ENCODE data around the gene C5orf63. TPM values are rescaled to one million over a fixed set of nuclear protein-coding genes. Genes with fewer than 3 reads are reported as not detected.

C5orf63 gene
- total and polyA plus RNA-seq, 3 experiments from 2014 or later, result 5.2 to 11.9 (median 10.0) TPM

DNA sequence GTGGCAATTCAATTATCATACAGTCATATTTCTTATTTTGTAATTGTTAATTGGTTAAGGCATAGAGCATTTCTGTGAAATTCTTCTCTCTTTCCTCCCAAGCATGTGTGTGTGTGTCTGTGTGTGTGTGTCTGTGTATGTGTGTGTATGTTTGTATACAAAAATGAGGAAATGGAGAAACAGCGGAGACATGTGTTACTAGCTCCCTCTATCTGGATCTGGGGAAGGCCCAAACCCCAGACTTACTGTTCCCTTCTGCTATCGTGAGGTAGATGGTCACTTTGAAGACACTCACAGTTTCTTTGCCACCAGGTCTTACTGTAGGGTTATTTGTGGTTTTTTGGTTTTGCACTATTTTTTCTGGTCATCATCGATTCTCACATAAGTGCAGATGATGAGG, 11.4 kb upstream of the C5orf63 start:
- no peak overlapping the region for H3K4me3 Mint-ChIP-seq
- ChIA-PET CTCF (no interaction called here), POLR2A (no interaction called here)
- H3K36me3 Mint-ChIP-seq, result peaks cover 0 to 6% (median 0%) of the 10 kb centered on the region in 3 donors
- Histone ChIP-seq H3K4me1 (ENCODE audit: insufficient read depth, low read length) (no peaks in the 10 kb centered on the region), H3K9me3 (ENCODE audit: low read length) (no peaks in the 10 kb centered on the region), H3K27ac (ENCODE audit: low read depth, low read length) (no peak overlapping the region), H3K27me3 (ENCODE audit: insufficient read depth, low read length, poor library complexity, severe bottlenecking) (no peaks in the 10 kb centered on the region), H3K36me3 (ENCODE audit: insufficient read depth, low read length) (no peaks in the 10 kb centered on the region), H3K4me3 (ENCODE audit: low read length) (no peak overlapping the region)
- H3K27ac Mint-ChIP-seq, result no peak overlapping the region
- H3K4me1 Mint-ChIP-seq, result peaks cover 0 to 3% (median 0%) of the 10 kb centered on the region in 3 donors
- H3K27me3 Mint-ChIP-seq, result peaks cover 8 to 13% of the 10 kb centered on the region in 2 donors
- no peak for DNase-seq
- H3K9me3 Mint-ChIP-seq, result peaks cover 0 to 2% (median 0%) of the 10 kb centered on the region in 5 donors

DNA sequence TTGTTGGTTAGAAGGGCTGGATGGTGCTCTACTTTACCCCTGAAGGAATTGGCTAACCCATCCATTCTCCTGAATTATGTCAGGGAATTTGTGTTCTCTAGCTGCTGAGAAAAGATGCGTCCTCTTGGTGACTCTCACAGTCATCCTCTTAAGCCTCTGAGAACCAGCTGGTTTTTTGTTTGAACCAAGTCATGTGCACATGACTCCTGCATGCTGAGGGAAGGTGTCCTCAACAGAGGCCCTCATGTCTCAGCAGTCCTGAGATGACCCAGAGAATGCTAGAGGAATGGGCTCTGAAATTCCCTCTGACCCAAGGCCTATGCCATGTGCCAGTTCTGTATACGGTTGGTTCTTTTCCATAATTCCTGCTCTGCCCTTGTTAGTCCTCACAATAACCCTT, 10.4 kb upstream of the C5orf63 start:
- peaks cover 8 to 13% of the 10 kb centered on the region in 2 donors for H3K27me3 Mint-ChIP-seq
- ChIA-PET CTCF (no interaction called here), POLR2A (no interaction called here)
- DNase-seq, result no peak
- peaks cover 0 to 2% (median 0%) of the 10 kb centered on the region in 5 donors for H3K9me3 Mint-ChIP-seq
- Histone ChIP-seq H3K27ac (ENCODE audit: low read depth, low read length) (no peak overlapping the region), H3K4me1 (ENCODE audit: insufficient read depth, low read length) (no peaks in the 10 kb centered on the region), H3K4me3 (ENCODE audit: low read length) (no peak overlapping the region), H3K36me3 (ENCODE audit: insufficient read depth, low read length) (no peaks in the 10 kb centered on the region), H3K9me3 (ENCODE audit: low read length) (no peaks in the 10 kb centered on the region), H3K27me3 (ENCODE audit: insufficient read depth, low read length, poor library complexity, severe bottlenecking) (no peaks in the 10 kb centered on the region)
- H3K4me1 Mint-ChIP-seq, result no peaks in the 10 kb centered on the region
- H3K27ac Mint-ChIP-seq, result no peak overlapping the region
- H3K36me3 Mint-ChIP-seq, result peaks cover 0 to 6% (median 0%) of the 10 kb centered on the region in 3 donors
- H3K4me3 Mint-ChIP-seq, result no peak overlapping the region

DNA sequence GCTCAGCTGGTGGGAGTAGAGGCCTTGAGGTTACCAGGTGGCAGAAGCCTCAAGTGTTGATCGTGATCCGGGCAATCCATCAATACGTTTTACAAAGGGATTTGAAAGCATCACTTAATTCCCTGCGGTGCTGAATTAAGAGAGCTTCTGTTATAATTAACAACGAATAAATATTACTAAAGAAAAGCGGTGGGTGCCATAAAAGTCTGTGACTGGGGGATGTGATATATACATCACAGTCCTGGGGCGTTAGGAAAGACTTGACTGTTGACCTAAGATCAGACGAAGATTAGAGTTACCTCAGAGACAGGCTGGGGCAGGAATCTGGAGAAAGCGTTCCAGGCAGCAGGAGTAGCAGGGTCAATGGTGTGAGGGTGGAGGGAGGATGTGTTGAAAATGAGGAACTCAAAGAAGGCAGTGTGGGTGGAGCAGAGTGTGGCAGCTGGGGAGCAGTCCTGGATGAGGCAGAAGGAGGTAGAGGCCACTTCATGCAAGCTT, 6.7 kb upstream of the C5orf63 start:
- ChIA-PET POLR2A (no interaction called here), CTCF (no interaction called here)
- peaks cover 8 to 13% of the 10 kb centered on the region in 2 donors for H3K27me3 Mint-ChIP-seq
- Histone ChIP-seq H3K36me3 (ENCODE audit: insufficient read depth, low read length) (no peaks in the 10 kb centered on the region), H3K4me1 (ENCODE audit: insufficient read depth, low read length) (no peaks in the 10 kb centered on the region), H3K9me3 (ENCODE audit: low read length) (no peaks in the 10 kb centered on the region), H3K4me3 (ENCODE audit: low read length) (no peak overlapping the region), H3K27me3 (ENCODE audit: insufficient read depth, low read length, poor library complexity, severe bottlenecking) (no peaks in the 10 kb centered on the region), H3K27ac (ENCODE audit: low read depth, low read length) (no peak overlapping the region)
- H3K4me1 Mint-ChIP-seq, result no peaks in the 10 kb centered on the region
- no peak for DNase-seq
- H3K4me3 Mint-ChIP-seq, result no peak overlapping the region
- H3K9me3 Mint-ChIP-seq, result peaks cover 0 to 2% (median 0%) of the 10 kb centered on the region in 5 donors
- peaks cover 0 to 6% (median 0%) of the 10 kb centered on the region in 3 donors for H3K36me3 Mint-ChIP-seq
- no peak overlapping the region for H3K27ac Mint-ChIP-seq

GRCh38 chr5:127077366-127077765, 4.1 kb upstream of the C5orf63 start:
- no peak overlapping the region for H3K27ac Mint-ChIP-seq
- H3K9me3 Mint-ChIP-seq, result peaks cover 0 to 2% (median 0%) of the 10 kb centered on the region in 5 donors
- POLR2A ChIA-PET, result no interaction called here
- DNase-seq, result no peak
- H3K9me3 ChIP-seq (ENCODE audit: low read length), result no peaks in the 10 kb centered on the region
- peaks cover 0 to 6% (median 3%) of the 10 kb centered on the region in 3 donors for H3K36me3 Mint-ChIP-seq
- peaks cover 6% of the 10 kb centered on the region for H3K4me1 ChIP-seq (ENCODE audit: insufficient read depth, low read length)
- H3K27me3 Mint-ChIP-seq, result peaks cover 7 to 13% of the 10 kb centered on the region in 2 donors
- CTCF ChIA-PET, result no interaction called here
- peak overlapping the region in 1 of 7 donors; percentile 19 for H3K4me3 Mint-ChIP-seq
- no peak overlapping the region for H3K4me3 ChIP-seq (ENCODE audit: low read length)
- H3K27me3 ChIP-seq (ENCODE audit: insufficient read depth, low read length, poor library complexity, severe bottlenecking), result no peaks in the 10 kb centered on the region
- no peak overlapping the region for H3K27ac ChIP-seq (ENCODE audit: low read depth, low read length)
- no peaks in the 10 kb centered on the region for H3K36me3 ChIP-seq (ENCODE audit: insufficient read depth, low read length)
- H3K4me1 Mint-ChIP-seq, result peaks cover 7 to 17% (median 16%) of the 10 kb centered on the region in 3 donors

DNA sequence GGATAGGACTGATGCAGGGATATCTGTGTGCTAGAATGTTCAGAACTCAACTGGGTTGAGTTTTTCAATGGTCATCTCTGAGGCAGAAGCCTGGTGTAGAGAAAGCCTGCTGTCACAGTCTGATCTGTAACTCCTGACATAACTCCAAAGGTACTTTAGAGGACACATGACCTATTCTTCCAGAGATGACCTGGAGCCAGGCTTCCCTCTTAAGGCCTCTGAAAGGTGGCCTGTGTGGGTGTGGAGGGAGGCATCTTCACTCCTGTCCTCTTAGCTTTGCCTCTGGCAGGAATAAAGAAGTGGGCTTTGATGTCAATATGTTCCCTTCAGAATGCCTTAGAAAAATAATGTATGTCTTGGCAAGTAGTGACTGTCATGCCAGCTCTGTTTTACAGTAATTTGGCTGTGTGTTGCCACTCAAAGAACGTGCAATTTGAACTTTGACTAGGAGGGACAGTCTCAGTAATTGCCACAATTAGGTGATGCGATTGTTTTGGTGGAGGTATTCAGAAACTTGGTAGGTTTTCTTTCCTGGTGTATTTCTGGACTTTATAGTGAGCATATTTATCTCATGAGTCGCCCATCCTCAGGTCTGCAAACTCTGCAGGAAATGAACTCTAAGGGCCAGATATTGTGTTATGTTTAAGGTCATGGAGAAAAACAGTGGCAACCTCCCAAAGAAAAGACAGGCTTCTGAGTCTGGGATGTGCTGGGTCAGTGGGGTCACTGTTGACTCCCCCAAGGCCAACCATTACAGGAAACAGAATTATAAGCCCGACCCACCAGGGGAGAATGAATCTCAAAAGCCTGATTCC, 3.2 kb upstream of the C5orf63 start:
- CTCF ChIA-PET, result no interaction called here
- Histone ChIP-seq H3K4me3 (ENCODE audit: low read length) (no peak overlapping the region), H3K27me3 (ENCODE audit: insufficient read depth, low read length, poor library complexity, severe bottlenecking) (no peaks in the 10 kb centered on the region), H3K27ac (ENCODE audit: low read depth, low read length) (no peak overlapping the region), H3K36me3 (ENCODE audit: insufficient read depth, low read length) (no peaks in the 10 kb centered on the region), H3K9me3 (ENCODE audit: low read length) (no peaks in the 10 kb centered on the region), H3K4me1 (ENCODE audit: insufficient read depth, low read length) (peaks cover 6% of the 10 kb centered on the region)
- Mint-ChIP-seq H3K36me3 (peaks cover 0 to 3% (median under 1%) of the 10 kb centered on the region in 3 donors), H3K27ac (peak overlapping the region in 1 of 8 donors; percentile 21), H3K4me1 (peaks cover 7 to 20% (median 19%) of the 10 kb centered on the region in 3 donors), H3K27me3 (peaks cover 7 to 13% of the 10 kb centered on the region in 2 donors), H3K4me3 (no peak overlapping the region), H3K9me3 (peaks cover 0 to 2% (median 0%) of the 10 kb centered on the region in 5 donors)
- DNase-seq, result no peak
- POLR2A ChIA-PET, result no interaction called here

DNA sequence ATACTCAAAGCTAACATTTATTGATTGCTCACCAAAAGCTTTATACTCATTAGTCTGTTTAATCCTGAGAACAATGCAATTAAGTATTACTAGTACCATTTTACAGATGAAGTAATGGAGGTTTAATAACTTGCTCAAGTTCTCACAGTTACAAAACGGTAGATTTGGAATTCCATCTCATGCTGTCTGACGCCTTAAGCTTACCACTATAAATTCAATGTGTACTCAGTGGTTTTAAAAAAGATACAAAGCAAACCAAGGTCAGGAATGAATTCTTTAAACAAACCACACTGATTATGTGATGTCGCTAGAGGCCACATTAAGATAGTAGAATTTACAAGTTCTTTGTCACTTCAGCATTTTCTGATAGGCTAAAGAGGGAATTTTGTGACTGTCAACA, 1.2 kb upstream of the C5orf63 start:
- POLR2A ChIA-PET, result interaction anchor here (0.8 kb wide), 1 partner anchor 154 kb away, joined by 4 read pairs; no protein-coding TSS in a partner anchor
- peak overlapping the region in 5 of 7 donors; percentile 88 to 95 (median 91) for H3K4me3 Mint-ChIP-seq

GRCh38 chr5:127070243-127070642, 3.1 kb downstream of the C5orf63 start:
- CTCF ChIA-PET, result no interaction called here
- Mint-ChIP-seq H3K27me3 (peaks cover 0 to 1% of the 10 kb centered on the region in 2 donors), H3K36me3 (peaks cover 0 to 27% (median 10%) of the 10 kb centered on the region in 3 donors), H3K27ac (no peak overlapping the region), H3K9me3 (no peaks in the 10 kb centered on the region), H3K4me1 (peaks cover 8 to 27% (median 23%) of the 10 kb centered on the region in 3 donors), H3K4me3 (no peak overlapping the region)
- DNase-seq, result no peak
- Histone ChIP-seq H3K4me1 (ENCODE audit: insufficient read depth, low read length) (peaks cover 6% of the 10 kb centered on the region), H3K36me3 (ENCODE audit: insufficient read depth, low read length) (no peaks in the 10 kb centered on the region), H3K4me3 (ENCODE audit: low read length) (no peak overlapping the region), H3K27ac (ENCODE audit: low read depth, low read length) (no peak overlapping the region), H3K27me3 (ENCODE audit: insufficient read depth, low read length, poor library complexity, severe bottlenecking) (no peaks in the 10 kb centered on the region), H3K9me3 (ENCODE audit: low read length) (no peaks in the 10 kb centered on the region)
- POLR2A ChIA-PET, result no interaction called here

More for the DNA sequence above, 1.2 kb upstream of the C5orf63 start:
- no peaks in the 10 kb centered on the region for H3K36me3 ChIP-seq (ENCODE audit: insufficient read depth, low read length)
- Mint-ChIP-seq H3K27me3 (peaks cover 0 to 1% of the 10 kb centered on the region in 2 donors), H3K27ac (peak overlapping the region in 2 of 8 donors; percentile 29 to 95), H3K36me3 (peaks cover 0 to 14% (median under 1%) of the 10 kb centered on the region in 3 donors), H3K4me1 (peaks cover 8 to 23% (median 19%) of the 10 kb centered on the region in 3 donors), H3K9me3 (no peaks in the 10 kb centered on the region)
- H3K4me3 ChIP-seq (ENCODE audit: low read length), result no peak overlapping the region
- DNase-seq, result no peak
- CTCF ChIA-PET, result interaction anchor here (1.5 to 2.0 kb wide), 2 partner anchors 13 to 44 kb away, joined by 4 read pairs; partner anchors contain the start of gene MARCHF3
- peaks cover 6% of the 10 kb centered on the region for H3K4me1 ChIP-seq (ENCODE audit: insufficient read depth, low read length)
- no peaks in the 10 kb centered on the region for H3K9me3 ChIP-seq (ENCODE audit: low read length)
- H3K27me3 ChIP-seq (ENCODE audit: insufficient read depth, low read length, poor library complexity, severe bottlenecking), result no peaks in the 10 kb centered on the region
- no peak overlapping the region for H3K27ac ChIP-seq (ENCODE audit: low read depth, low read length)

- no peaks in the 10 kb centered on the region for H3K9me3 Mint-ChIP-seq
- peaks cover 0 to 28% (median 10%) of the 10 kb centered on the region in 3 donors for H3K36me3 Mint-ChIP-seq
- POLR2A ChIA-PET, result no interaction called here
These were observed 4.6 kb downstream of the C5orf63 start for GRCh38 chr5:127068493-127069214.

More at GRCh38 chr5:127068493-127069214, 4.6 kb downstream of the C5orf63 start:
- DNase-seq, result no peak
- Mint-ChIP-seq H3K27me3 (no peaks in the 10 kb centered on the region), H3K4me1 (peaks cover 8 to 23% (median 19%) of the 10 kb centered on the region in 3 donors), H3K27ac (no peak overlapping the region), H3K4me3 (no peak overlapping the region)
- no peak overlapping the region for H3K27ac ChIP-seq (ENCODE audit: low read depth, low read length)
- H3K36me3 ChIP-seq (ENCODE audit: insufficient read depth, low read length), result no peaks in the 10 kb centered on the region
- H3K4me3 ChIP-seq (ENCODE audit: low read length), result no peak overlapping the region
- H3K9me3 ChIP-seq (ENCODE audit: low read length), result no peaks in the 10 kb centered on the region
- CTCF ChIA-PET, result no interaction called here
- peaks cover 1% of the 10 kb centered on the region for H3K4me1 ChIP-seq (ENCODE audit: insufficient read depth, low read length)
- H3K27me3 ChIP-seq (ENCODE audit: insufficient read depth, low read length, poor library complexity, severe bottlenecking), result no peaks in the 10 kb centered on the region
